Measurements from ENCODE around the gene TGM6.

GRCh38 chr20:2463616-2464365 lies 83.1 kb downstream of the TGM6 start:
- TF ChIP-seq POLR2A (IDR thresholded peaks at IDR 0.05): no peak
- no peak for TF ChIP-seq CTCF (IDR thresholded peaks at IDR 0.05 in 4 of 5, conservative IDR thresholded peaks at IDR 0.05 in 1 of 5)
